Sigmoid colon (tissue), 7 donors: ENCODE measurements around the gene EHD2. TPM values are rescaled to one million over a fixed set of nuclear protein-coding genes. Genes with fewer than 3 reads are reported as not detected.

Experiments used
- DNase-seq: peaks from one replicate; pipeline ENCODE4 v3.0.0-alpha.2; 2019
- H3K27ac ChIP-seq, 4 donors: fragments of 200-600 bp; sonication (generic); one replicate each; pipeline ENCODE4 v1.5.1; 2016 to 2019; ENCODE audit warnings: mild to moderate bottlenecking in 1 of 4
- H3K27me3 ChIP-seq, 3 donors: fragments of 200-600 bp; sonication (generic); one replicate each; pipeline ENCODE4 v1.5.1; 2019; ENCODE audit warnings: mild to moderate bottlenecking in 1 of 3
- H3K36me3 ChIP-seq, 4 donors: fragments of 200-600 bp; sonication (generic); one replicate each; pipeline ENCODE4 v1.5.1; 2016 to 2019
- H3K4me1 ChIP-seq, 4 donors: fragments of 200-600 bp; sonication (generic); one replicate each; pipeline ENCODE4 v1.5.1; 2017 to 2019
- H3K4me3 ChIP-seq, 4 donors: fragments of 200-600 bp; sonication (generic); one replicate each; pipeline ENCODE4 v1.5.1; 2017 to 2019; ENCODE audit warnings: mild to moderate bottlenecking in 2 of 4, moderate library complexity in 1 of 4
- H3K9me3 ChIP-seq, 4 donors: fragments of 200-600 bp in 3 of 4; sonication (generic) in 3 of 4; one replicate each; pipeline versions ENCODE4 v1.5.1 to v1.6.1; 2013 to 2019
- CTCF ChIP-seq, 4 experiments: fragments of 450-650 bp in 3 of 4; fragments of 200-600 bp in 1 of 4; IDR thresholded peaks; one replicate each; pipeline ENCODE4 v1.5.1; 2016 to 2019; ENCODE audit warnings: antibody characterized with exemption in 4 of 4, mild to moderate bottlenecking in 3 of 4, moderate library complexity in 2 of 4
- EP300 ChIP-seq, 4 donors: sonication (generic); formaldehyde crosslinking; IDR thresholded peaks; one replicate each; pipeline ENCODE4 v1.6.1; 2017; ENCODE audit warnings: antibody characterized with exemption in 4 of 4
- POLR2A ChIP-seq, 2 donors: fragments of 450-650 bp; IDR thresholded peaks; one replicate each; pipeline ENCODE4 v1.6.1; 2016; ENCODE audit warnings: antibody characterized with exemption in 2 of 2, mild to moderate bottlenecking in 2 of 2, moderate library complexity in 2 of 2
- POLR2AphosphoS5 ChIP-seq, 4 donors: sonication (generic); formaldehyde crosslinking; IDR thresholded peaks; one replicate each; pipeline ENCODE4 v1.6.1; 2017; ENCODE audit warnings: antibody characterized with exemption in 4 of 4
- WGBS, 2 donors: extraction: QIAGEN DNeasy Blood & Tissue Kit; methylation state at CpG; one replicate each; pipeline ENCODE4 v1.1.7; 2013; 5-methylcytosine and 5-hydroxymethylcytosine counted together
- intact Hi-C: fragments of 100-400 bp; cut with DNase I; formaldehyde crosslinking; loops from one replicate; pipeline ENCODE4 v1.15.1; 2023
- polyA plus RNA-seq, 3 donors: library from polyadenylated mRNA; stranded (reverse); fragments of 200-250 nt; gene quantifications; one replicate each; pipeline ENCODE4 v1.2.3, GENCODE V29; 2013
- total RNA-seq, 4 donors: library from RNA; depleted of rRNA; stranded (reverse); fragments of >200 nt; gene quantifications; one replicate each; pipeline ENCODE4 v1.1.0, GENCODE V29; 2016
- donor health status: healthy with polysubstance abuse.
- donor health status: Bipolar disorder and iron deficiency.
- donor health status: healthy.

EHD2 gene
- total and polyA plus RNA-seq, 7 donors, result 3.5 to 184 (median 41.8) TPM

GRCh38 chr19:47778049-47778953, 65.1 kb downstream of the EHD2 start, which contains the start of gene SELENOW:
Gene SELENOW, plus strand, starts transcription at chr19:47778703. Its CDS starts 83 bp downstream, at chr19:47778786.
- WGBS, 2 donors, result 0 to 1% methylated on average over 65 of the region's 65 CpGs

GRCh38 chr19:47778954-47779351, 65.7 kb downstream of the EHD2 start:
- Histone ChIP-seq H3K36me3 (peaks cover 5 to 29% (median 17%) of the 10 kb centered on the region in 4 donors), H3K4me1 (peaks cover 0 to 55% (median 49%) of the 10 kb centered on the region in 4 donors), H3K27ac (peak overlapping the region; percentile 96 to 100 (median 97)), H3K4me3 (peak overlapping the region; percentile 85 to 97 (median 90)), H3K9me3 (no peaks in the 10 kb centered on the region), H3K27me3 (no peaks in the 10 kb centered on the region)
- 1% methylated on average over 20 of the region's 20 CpGs for WGBS, 2 donors
- DNase-seq, result peak; percentile 85
- TF ChIP-seq CTCF (IDR thresholded peaks at IDR 0.05), result no peak
- TF ChIP-seq POLR2AphosphoS5 (IDR thresholded peaks at IDR 0.05), result peak in 1 of 4 donors; percentile 8
- TF ChIP-seq EP300 (IDR thresholded peaks at IDR 0.05), result no peak
- intact Hi-C loops, result loop anchor here (2.0 kb wide), 1 partner anchor 34 kb away; the partner anchor contains the start of gene NOP53

More at GRCh38 chr19:47778049-47778953, 65.1 kb downstream of the EHD2 start, which contains the start of gene SELENOW:
- Histone ChIP-seq H3K4me1 (peaks cover 0 to 51% (median 47%) of the 10 kb centered on the region in 4 donors), H3K27ac (peak within 1 kb of the TSS; percentile 96 to 100 (median 97)), H3K4me3 (peak within 1 kb of the TSS; percentile 85 to 97 (median 90)), H3K27me3 (no peaks in the 10 kb centered on the region), H3K9me3 (no peaks in the 10 kb centered on the region), H3K36me3 (peaks cover 5 to 23% (median 14%) of the 10 kb centered on the region in 4 donors)
- intact Hi-C loops, result loop anchor here (2.0 kb wide), 1 partner anchor 34 kb away; the partner anchor contains the start of gene NOP53
- no peak for TF ChIP-seq EP300 (IDR thresholded peaks at IDR 0.05)
- TF ChIP-seq CTCF (IDR thresholded peaks at IDR 0.05), result no peak
- peak; percentile 99 for TF ChIP-seq POLR2A (IDR thresholded peaks at IDR 0.05)
- TF ChIP-seq POLR2AphosphoS5 (IDR thresholded peaks at IDR 0.05), result peak; percentile 99 to 100 (median 100)
- peak; percentile 88 for DNase-seq

GRCh38 chr19:47779524-47780214, 66.4 kb downstream of the EHD2 start:
- intact Hi-C loops, result loop anchor here (2.0 to 5.0 kb wide), 2 partner anchors 35 to 67 kb away; partner anchors contain the start of genes EHD2 and NOP53
- peaks cover 5 to 36% (median 24%) of the 10 kb centered on the region in 4 donors for H3K36me3 ChIP-seq
- H3K9me3 ChIP-seq, result no peaks in the 10 kb centered on the region
- H3K27ac ChIP-seq, result peak overlapping the region; percentile 96 to 100 (median 97)
- peak overlapping the region; percentile 85 to 97 (median 90) for H3K4me3 ChIP-seq
- DNase-seq, result peak; percentile 90
- TF ChIP-seq POLR2AphosphoS5 (IDR thresholded peaks at IDR 0.05), result peak; percentile 69 to 91 (median 89)
- TF ChIP-seq EP300 (IDR thresholded peaks at IDR 0.05), result peak in 3 of 4 donors; percentile 37 to 80 (median 74)
- TF ChIP-seq POLR2A (IDR thresholded peaks at IDR 0.05), result peak; percentile 23 to 75
- TF ChIP-seq CTCF (IDR thresholded peaks at IDR 0.05), result no peak
- no peaks in the 10 kb centered on the region for H3K27me3 ChIP-seq
- WGBS, 2 donors, result 12 to 55% methylated on average over 24 of the region's 24 CpGs
- H3K4me1 ChIP-seq, result peaks cover 0 to 55% (median 49%) of the 10 kb centered on the region in 4 donors

GRCh38 chr19:47780215-47780551, 67.0 kb downstream of the EHD2 start:
- H3K36me3 ChIP-seq, result peaks cover 6 to 42% (median 29%) of the 10 kb centered on the region in 4 donors
- no peaks in the 10 kb centered on the region for H3K27me3 ChIP-seq
- H3K27ac ChIP-seq, result peak overlapping the region; percentile 96 to 100 (median 97)
- H3K4me3 ChIP-seq, result peak overlapping the region; percentile 85 to 97 (median 90)
- no peak for TF ChIP-seq POLR2AphosphoS5 (IDR thresholded peaks at IDR 0.05)
- H3K9me3 ChIP-seq, result no peaks in the 10 kb centered on the region
- 38 to 72% methylated on average over 9 of the region's 9 CpGs for WGBS, 2 donors
- intact Hi-C loops, result loop anchor here (5.0 kb wide), 1 partner anchor 68 kb away; the partner anchor contains the start of gene EHD2
- H3K4me1 ChIP-seq, result peaks cover 0 to 55% (median 49%) of the 10 kb centered on the region in 4 donors
- DNase-seq, result no peak
